Kidney tubule cell (primary cell): ENCODE measurements around the gene DEFB108B.
"Not testable (repeated sequence)": the region's sequence is repeated elsewhere in the genome, so short reads cannot be mapped to it uniquely, and the experiment has no call there.

Experiments used
- DNase-seq: peaks from one replicate; pipeline ENCODE4 v3.0.0-alpha.2; 2018; ENCODE audit warnings: low spot score

The DEFB108B gene

DNA sequence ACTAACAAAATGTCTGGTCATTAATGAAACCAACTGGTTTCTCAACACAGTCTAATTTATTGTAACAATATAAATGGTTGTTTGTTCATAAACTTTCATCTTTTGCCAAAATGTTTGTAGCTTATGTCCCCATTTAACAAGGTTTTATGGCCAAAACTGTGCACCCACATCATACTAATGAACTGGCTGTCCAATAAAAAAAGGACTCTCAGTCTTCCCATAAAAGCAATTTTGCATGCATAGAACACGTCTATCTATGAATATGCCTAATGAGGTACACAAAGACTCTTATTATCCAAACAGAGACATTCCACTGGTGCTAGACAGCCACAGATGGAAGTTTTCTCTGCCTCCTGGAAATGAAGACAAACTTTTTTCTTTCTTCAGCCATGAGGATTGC lies at the start of gene DEFB108B:
TSS of gene DEFB108B (plus strand) at position 390 of the 400 bp plus-strand sequence. CDS start at position 390, 0 bp downstream.
- not testable (repeated sequence) for DNase-seq

DNA sequence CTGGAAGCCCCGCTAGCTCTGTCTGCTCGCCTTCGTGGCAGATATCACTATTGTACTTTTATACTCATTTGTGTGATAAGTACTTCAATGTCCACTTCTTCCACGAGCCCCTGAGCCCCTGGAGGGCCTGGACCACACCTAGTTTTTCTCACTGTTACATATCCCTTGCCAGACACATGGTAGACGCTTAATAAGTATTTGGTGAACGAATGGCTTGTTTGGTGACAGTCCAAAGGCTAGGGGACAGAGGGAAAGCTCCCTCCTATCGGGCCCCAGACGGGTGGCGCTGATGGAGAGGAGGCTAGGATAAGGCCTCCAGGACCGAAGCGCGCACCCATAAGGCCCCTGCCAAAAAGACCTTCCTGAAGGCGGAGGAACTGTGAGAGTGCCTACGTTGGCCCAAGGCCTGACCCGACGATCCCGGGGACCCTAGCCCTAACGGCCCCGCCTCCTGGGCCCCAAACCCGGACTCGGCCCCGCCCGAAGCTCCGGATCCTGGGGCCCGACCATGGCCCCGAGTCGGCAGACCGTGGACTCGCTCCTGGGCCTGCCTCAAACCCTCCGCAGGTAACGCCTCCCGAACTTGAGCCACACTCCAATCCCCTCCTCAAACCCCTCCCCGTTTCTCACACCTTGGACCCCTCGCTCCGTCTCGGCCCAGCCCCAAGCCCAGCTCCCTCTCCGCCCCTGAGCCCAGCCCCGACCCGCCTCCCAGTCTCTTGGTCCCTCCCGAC lies 46.7 kb upstream of the DEFB108B start:
- peak; percentile 80 for DNase-seq

- not testable (repeated sequence) for DNase-seq
These were observed 46.2 kb upstream of the DEFB108B start for GRCh38 chr11:71786848-71787097.

GRCh38 chr11:71787098-71787823 lies 45.7 kb upstream of the DEFB108B start:
- peak; percentile 99 for DNase-seq

DNA sequence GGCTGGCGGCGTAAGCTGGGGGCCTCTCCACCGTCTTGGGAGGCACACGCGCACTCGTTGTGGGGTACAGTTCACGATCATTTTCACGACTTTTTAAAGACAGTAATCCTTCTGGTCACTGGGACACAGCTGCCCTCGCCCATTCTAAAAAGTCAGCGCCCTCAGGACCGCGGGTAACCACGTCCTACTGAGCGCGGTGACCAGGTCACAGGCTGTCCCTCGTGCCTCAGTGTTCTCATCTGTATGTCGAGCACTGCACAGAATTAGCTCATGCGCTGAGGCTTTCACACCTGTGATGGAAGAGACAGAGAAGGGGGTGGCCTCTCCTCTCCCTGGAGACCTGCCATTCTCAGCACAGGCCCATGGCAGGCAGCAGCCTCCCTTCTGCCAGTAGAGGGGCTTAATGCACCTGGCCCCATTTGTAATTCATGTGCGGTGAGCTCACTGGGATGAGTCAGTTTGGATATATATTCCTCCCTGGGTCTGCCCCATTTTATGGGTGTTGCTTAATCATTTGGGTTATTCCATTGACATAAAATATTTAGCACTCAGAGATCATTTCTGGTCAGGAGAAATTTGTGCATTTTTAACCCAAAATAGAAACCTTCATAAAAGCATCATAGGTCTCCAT lies 45.1 kb upstream of the DEFB108B start:
- peak; percentile 78 for DNase-seq

DNA sequence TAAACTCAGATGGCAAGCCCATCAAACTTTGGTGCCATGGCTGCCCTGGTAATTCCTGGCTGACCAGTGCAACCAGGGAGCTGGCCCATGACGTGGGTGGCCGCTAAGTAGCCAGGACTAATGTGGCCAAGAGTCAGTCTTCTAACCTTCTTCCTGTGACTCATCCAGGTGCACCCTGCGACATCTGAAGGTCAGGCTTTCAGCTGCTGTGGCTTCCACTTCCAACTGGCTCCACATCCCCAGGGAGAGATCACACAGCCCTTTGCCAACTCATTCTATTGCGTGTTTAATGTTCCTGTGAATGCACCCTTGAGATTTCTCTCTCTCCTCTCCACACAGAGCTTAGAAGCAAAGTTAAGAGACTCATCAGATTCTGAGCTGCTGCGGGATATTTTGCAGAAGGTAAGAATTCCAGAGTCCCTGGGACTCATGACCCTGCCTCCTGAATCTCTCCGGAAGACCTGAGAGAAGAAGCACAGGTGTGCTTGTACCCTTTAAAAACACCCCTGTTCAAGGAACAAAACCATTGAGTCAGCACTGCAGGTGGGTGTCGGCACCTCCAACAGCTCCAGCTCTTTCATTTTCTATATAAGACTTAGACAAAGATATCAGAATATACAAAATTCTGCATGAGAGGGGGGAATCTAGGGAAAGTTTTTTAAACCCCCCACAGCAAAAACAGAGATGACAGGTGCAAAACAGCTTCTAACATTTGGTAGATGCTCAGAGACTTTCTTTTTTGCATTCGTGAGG lies 43.4 kb upstream of the DEFB108B start:
- DNase-seq: peak; percentile 57

- not testable (repeated sequence) for DNase-seq
These were observed 41.9 kb upstream of the DEFB108B start for GRCh38 chr11:71791111-71791510.

- DNase-seq: peak; percentile 37
These were observed 40.3 kb upstream of the DEFB108B start for GRCh38 chr11:71792621-71793235.

GRCh38 chr11:71794386-71795040 lies 38.5 kb upstream of the DEFB108B start:
- DNase-seq: peak; percentile 91

DNA sequence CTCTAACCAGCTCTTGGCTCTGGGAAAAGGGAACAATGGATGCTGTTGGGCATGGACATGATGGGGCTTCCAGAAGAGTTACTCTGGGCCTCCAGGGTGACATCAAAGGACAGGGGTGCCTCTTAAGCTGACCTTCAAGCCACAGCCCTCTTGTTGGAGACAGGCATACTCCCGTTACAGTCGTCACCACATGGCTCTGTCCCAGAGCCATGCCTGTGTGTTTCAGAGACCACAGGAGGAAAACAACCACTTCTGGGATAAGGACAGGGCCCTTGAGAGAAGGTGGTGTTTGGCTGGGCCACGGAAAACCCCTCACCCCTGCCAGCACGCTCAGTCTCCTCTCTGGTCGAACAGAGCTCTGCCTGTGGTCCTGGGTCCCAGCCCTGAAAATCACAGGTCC lies 37.8 kb upstream of the DEFB108B start:
- not testable (repeated sequence) for DNase-seq

DNA sequence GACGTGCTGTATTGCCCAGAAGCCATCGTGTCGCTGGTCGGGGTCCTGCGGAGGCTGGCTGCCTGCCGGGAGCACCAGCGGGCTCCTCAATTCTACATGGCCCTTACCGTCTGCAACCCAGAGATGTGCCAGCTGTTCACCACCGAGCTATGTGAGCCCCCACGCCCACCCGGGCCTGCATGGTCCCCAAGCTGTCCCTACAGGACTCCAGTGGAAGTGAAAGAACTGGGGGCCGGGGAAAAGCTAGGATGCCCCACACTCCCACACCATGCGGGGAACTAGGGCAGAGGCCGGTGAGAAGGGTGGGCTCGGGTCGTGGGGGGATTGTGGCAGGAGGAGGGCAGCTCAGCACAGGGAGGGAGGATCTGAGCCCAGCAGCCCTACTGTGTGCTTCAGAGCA lies 37.0 kb upstream of the DEFB108B start:
- DNase-seq: not testable (repeated sequence)

GRCh38 chr11:71796781-71797180 lies 36.2 kb upstream of the DEFB108B start:
- DNase-seq: not testable (repeated sequence)

DNA sequence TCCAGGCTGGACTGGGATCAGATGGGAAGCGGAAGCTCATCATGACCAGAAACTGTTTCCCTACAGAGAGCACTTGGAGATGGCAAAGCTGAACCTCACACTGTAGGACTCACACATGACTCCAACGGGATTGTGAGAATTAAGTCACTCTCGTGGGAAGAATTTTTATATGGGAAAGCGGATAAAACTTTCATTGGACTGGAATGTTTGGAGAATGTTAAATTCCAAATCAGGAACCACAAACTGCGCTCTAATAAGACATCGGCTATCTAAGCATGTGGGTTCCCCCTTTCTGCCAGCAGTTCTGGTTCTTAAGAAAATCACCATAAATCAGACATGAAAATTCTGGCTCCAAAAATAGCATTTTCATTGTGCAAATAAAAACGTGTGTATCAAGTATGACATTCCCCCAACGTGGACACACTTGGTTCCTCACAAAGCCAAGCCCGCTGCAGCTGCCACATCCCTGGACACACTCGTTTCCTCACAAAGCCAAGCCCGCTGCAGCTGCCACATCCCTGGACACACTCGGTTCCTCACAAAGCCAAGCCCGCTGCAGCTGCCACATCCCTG lies 33.4 kb upstream of the DEFB108B start:
- not testable (repeated sequence) for DNase-seq

DNA sequence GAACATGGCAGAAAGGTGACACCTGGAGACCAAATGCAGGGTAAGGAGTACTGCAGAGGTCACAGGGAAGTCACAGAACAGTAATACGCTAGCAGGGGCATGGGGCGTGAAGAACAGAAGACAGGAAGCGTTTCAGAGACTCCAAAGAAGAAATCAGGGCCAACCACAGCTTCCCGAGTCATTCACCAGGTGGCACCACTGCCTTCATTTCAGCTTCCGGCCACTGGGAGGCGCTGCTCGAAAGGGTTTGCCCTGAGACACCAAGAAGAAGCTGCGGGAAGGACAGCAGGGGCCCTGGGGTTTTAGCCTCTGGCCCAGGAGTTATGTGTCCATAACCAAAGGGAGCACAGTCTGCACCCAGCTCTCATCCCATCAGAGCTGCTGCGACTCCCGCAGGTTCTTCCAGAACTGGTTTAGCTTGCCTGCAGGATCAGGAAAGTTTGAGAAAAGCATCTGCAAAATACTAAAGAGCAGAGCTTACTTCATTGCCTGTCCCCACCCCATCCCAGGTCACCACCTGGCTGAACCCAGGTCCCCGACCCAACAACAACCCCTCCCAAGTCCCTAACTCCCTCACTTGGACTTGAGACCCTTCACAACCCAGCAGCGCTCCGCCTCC lies 32.6 kb upstream of the DEFB108B start:
- peak; percentile 78 for DNase-seq

- not testable (repeated sequence) for DNase-seq
These were observed 32.0 kb upstream of the DEFB108B start for GRCh38 chr11:71801026-71801425.

DNA sequence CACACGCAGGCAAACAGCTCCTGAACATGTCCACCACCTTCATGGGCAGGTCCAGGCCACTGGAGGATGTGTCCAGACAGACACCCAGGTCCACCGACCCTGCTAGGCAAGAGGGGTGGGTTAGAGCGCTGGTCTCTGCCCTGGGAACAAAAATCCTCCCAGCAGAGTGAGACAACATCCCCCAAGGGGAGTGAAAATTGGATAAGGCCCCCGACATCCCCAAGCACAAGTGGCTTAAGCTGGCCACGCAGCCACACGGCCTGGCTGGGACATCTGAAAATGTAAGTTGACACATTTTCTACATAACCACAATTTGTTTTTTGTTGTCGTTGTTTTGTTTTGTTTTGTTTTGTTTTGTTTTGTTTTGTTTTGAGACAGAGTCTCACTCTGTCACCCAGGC lies 30.1 kb upstream of the DEFB108B start:
- DNase-seq: not testable (repeated sequence)

- not testable (repeated sequence) for DNase-seq
These were observed 28.6 kb upstream of the DEFB108B start for GRCh38 chr11:71804158-71804947.

- peak; percentile 1 for DNase-seq
These were observed 20.5 kb upstream of the DEFB108B start for GRCh38 chr11:71812529-71812928.

GRCh38 chr11:71813481-71814355 lies 19.3 kb upstream of the DEFB108B start:
- peak; percentile 77 for DNase-seq
